Astrocyte (in vitro differentiated cells and primary cell): Measurements from ENCODE around the gene ZER1. TPM values are rescaled to one million over a fixed set of nuclear protein-coding genes. Genes with fewer than 3 reads are reported as not detected.

Source experiments
- DNase-seq: peaks from one replicate; pipeline ENCODE4 v3.0.0-alpha.2; 2010; ENCODE audit warnings: low read depth
- FAIRE-seq: peaks from 2 replicates; lab custom pipeline; 2011; peaks lifted over from hg19 to GRCh38; lab: Jason Lieb, UNC
- H2AFZ ChIP-seq: 2 replicates; pipeline ENCODE4 v1.6.0; 2012; ENCODE audit warnings: low read depth, low read length, inconsistent platforms
- H3K27ac ChIP-seq: 2 replicates; pipeline ENCODE4 v1.5.1; 2011; ENCODE audit warnings: low read depth, low read length, inconsistent platforms
- H3K27me3 ChIP-seq: 2 replicates; pipeline ENCODE4 v1.6.0; 2011; ENCODE audit warnings: low read length, inconsistent platforms; ENCODE audit not compliant: insufficient read depth
- H3K36me3 ChIP-seq: 2 replicates; pipeline ENCODE4 v1.5.1; 2011; ENCODE audit warnings: low read length, inconsistent platforms; ENCODE audit not compliant: insufficient read depth
- H3K4me1 ChIP-seq: 2 replicates; pipeline ENCODE4 v1.5.1; 2011; ENCODE audit warnings: low read length, inconsistent platforms; ENCODE audit not compliant: insufficient read depth
- H3K4me2 ChIP-seq: 2 replicates; pipeline ENCODE4 v1.6.0; 2012; ENCODE audit warnings: low read length, inconsistent platforms
- H3K4me3 ChIP-seq: 2 replicates; pipeline ENCODE4 v1.5.1; 2011; ENCODE audit warnings: low read depth, mild to moderate bottlenecking, low read length, inconsistent platforms; ENCODE audit not compliant: insufficient read depth
- H3K79me2 ChIP-seq: 2 replicates; pipeline ENCODE4 v1.6.0; 2012; ENCODE audit warnings: mild to moderate bottlenecking, low read length, inconsistent platforms; ENCODE audit not compliant: insufficient read depth
- H3K9ac ChIP-seq: 2 replicates; pipeline ENCODE4 v1.6.0; 2012; ENCODE audit warnings: mild to moderate bottlenecking, low read length, inconsistent platforms
- H3K9me3 ChIP-seq: 2 replicates; pipeline ENCODE4 v1.5.1; 2012; ENCODE audit warnings: low read depth, mild to moderate bottlenecking, low read length, inconsistent platforms; ENCODE audit not compliant: insufficient read depth
- H4K20me1 ChIP-seq: 2 replicates; pipeline ENCODE4 v1.6.0; 2012; ENCODE audit warnings: low read length, inconsistent platforms; ENCODE audit not compliant: insufficient read depth
- H3K27ac Mint-ChIP-seq: one replicate; pipeline ENCODE4 v1.8.0; 2021; ENCODE audit warnings: mild to moderate bottlenecking, mixed read lengths; ENCODE audit not compliant: unreplicated experiment
- H3K27me3 Mint-ChIP-seq: one replicate; pipeline ENCODE4 v1.8.0; 2021; ENCODE audit warnings: low read depth, mixed read lengths; ENCODE audit not compliant: unreplicated experiment
- H3K36me3 Mint-ChIP-seq: one replicate; pipeline ENCODE4 v1.8.0; 2021; ENCODE audit warnings: low read depth, mixed read lengths; ENCODE audit not compliant: unreplicated experiment
- H3K4me1 Mint-ChIP-seq: one replicate; pipeline ENCODE4 v1.8.0; 2021; ENCODE audit warnings: low read depth, mixed read lengths; ENCODE audit not compliant: unreplicated experiment
- H3K4me3 Mint-ChIP-seq: one replicate; pipeline ENCODE4 v1.8.0; 2021; ENCODE audit warnings: mild to moderate bottlenecking, moderate library complexity, mixed read lengths; ENCODE audit not compliant: unreplicated experiment
- H3K9me3 Mint-ChIP-seq: one replicate; pipeline ENCODE4 v1.8.0; 2021; ENCODE audit warnings: mild to moderate bottlenecking, mixed read lengths; ENCODE audit not compliant: unreplicated experiment
- CTCF ChIP-seq: IDR thresholded peaks from 2 replicates; pipeline ENCODE4 v1.5.1; 2011; ENCODE audit warnings: low read depth, mild to moderate bottlenecking, inconsistent platforms, low read length, moderate library complexity; ENCODE audit not compliant: insufficient read depth
- EZH2 ChIP-seq: IDR thresholded peaks from 2 replicates; pipeline ENCODE4 v1.6.1; 2012; ENCODE audit warnings: mild to moderate bottlenecking, low read length, inconsistent platforms; ENCODE audit not compliant: insufficient read depth
- total RNA-seq: library from RNA; stranded (reverse); gene quantifications from 2 replicates; pipeline ENCODE4 v1.2.1, GENCODE V29; 2021

The ZER1 gene
- total RNA-seq, 1 donor from 2014 or later = 31.0 TPM

- peaks cover 7% of the 10 kb centered on the region for H3K4me1 ChIP-seq
- no peaks in the 10 kb centered on the region for H3K27me3 ChIP-seq
- DNase-seq (no peak), FAIRE-seq (no peak)
- Mint-ChIP-seq H3K4me3 (no peak overlapping the region), H3K27me3 (no peaks in the 10 kb centered on the region), H3K4me1 (peaks cover 3% of the 10 kb centered on the region), H3K36me3 (peaks cover 3% of the 10 kb centered on the region), H3K9me3 (no peaks in the 10 kb centered on the region), H3K27ac (no peak overlapping the region)
- no peaks in the 10 kb centered on the region for H4K20me1 ChIP-seq
- no peak overlapping the region for H3K4me3 ChIP-seq
- no peak overlapping the region for H3K4me2 ChIP-seq
- no peaks in the 10 kb centered on the region for H3K36me3 ChIP-seq
- H3K27ac ChIP-seq = no peak overlapping the region
- H3K9ac ChIP-seq = no peak overlapping the region
- no peaks in the 10 kb centered on the region for H3K79me2 ChIP-seq
- TF ChIP-seq CTCF (no peak), EZH2 (no peak)
- no peaks in the 10 kb centered on the region for H3K9me3 ChIP-seq
- no peak overlapping the region for H2AFZ ChIP-seq
These were observed 50.2 kb downstream of the ZER1 start for GRCh38 chr9:128721487-128722010.

GRCh38 chr9:128720841-128721486 lies 50.8 kb downstream of the ZER1 start:
- Histone ChIP-seq H3K9ac (no peak overlapping the region), H3K9me3 (no peaks in the 10 kb centered on the region), H3K27ac (no peak overlapping the region), H2AFZ (no peak overlapping the region), H3K4me3 (no peak overlapping the region), H3K36me3 (no peaks in the 10 kb centered on the region), H3K4me1 (peaks cover 7% of the 10 kb centered on the region), H3K79me2 (no peaks in the 10 kb centered on the region), H4K20me1 (no peaks in the 10 kb centered on the region), H3K4me2 (no peak overlapping the region), H3K27me3 (no peaks in the 10 kb centered on the region)
- Mint-ChIP-seq H3K4me1 (peaks cover 3% of the 10 kb centered on the region), H3K27ac (no peak overlapping the region), H3K4me3 (no peak overlapping the region), H3K27me3 (no peaks in the 10 kb centered on the region), H3K9me3 (no peaks in the 10 kb centered on the region), H3K36me3 (peaks cover 3% of the 10 kb centered on the region)
- TF ChIP-seq CTCF (no peak), EZH2 (no peak)
- no peak for DNase-seq
- FAIRE-seq = no peak
